HCT116 (cell line): ENCODE data around the gene IMPG2. TPM values are rescaled to one million over a fixed set of nuclear protein-coding genes. Genes with fewer than 3 reads are reported as not detected.

ENCODE experiments used
- ATAC-seq: fragments of 200-7000 bp; cut with Tn5 transposase; 2 replicates; pipeline ENCODE4 v1.9.1; 2020; ENCODE audit warnings: mild to moderate bottlenecking, moderate library complexity
- BruUV-seq: library from RNA; stranded (reverse); fragments of 400-500 nt; replicated peaks from 2 replicates; lab custom pipeline; 2021; lab: Mats Ljungman, UMichigan
- CTCF ChIA-PET: fragments of 300-600 bp; sonication (Branson Sonifier 250); formaldehyde crosslinking; loops from one replicate; lab custom pipeline; 2021; ENCODE audit warnings: antibody characterized with exemption; lab: Charles Lee
- POLR2A ChIA-PET: fragments of 300-600, 350-600 bp; sonication (Branson Sonifier 250); formaldehyde crosslinking; loops from one replicate; lab custom pipeline; 2021; ENCODE audit warnings: antibody characterized with exemption; lab: Charles Lee
- RAD21 ChIA-PET, 2 experiments: fragments of 300-600 bp; sonication (Branson Sonifier 250); formaldehyde crosslinking; loops; one replicate each; lab custom pipeline; 2023; ENCODE audit warnings: low total read pairs in 2 of 2; ENCODE audit not compliant: uncharacterized antibody in 2 of 2, unreplicated experiment in 2 of 2, low non-redundant PET in 1 of 2; lab: Charles Lee
- DNase-seq: peaks from one replicate; pipeline ENCODE4 v3.0.0-alpha.2; 2010; ENCODE audit warnings: low read depth, low spot score
- H2AFZ ChIP-seq: fragments of 200-600 bp; shearing (Covaris generic), sonication (generic); 2 replicates; pipeline ENCODE4 v1.6.1; 2017; ENCODE audit warnings: low read depth, mixed run types, mixed read lengths, antibody characterized with exemption, low read length; ENCODE audit not compliant: poor library complexity, severe bottlenecking
- H3K27ac ChIP-seq: 2 replicates; pipeline ENCODE4 v1.5.1; 2012; ENCODE audit warnings: low read depth, low read length
- H3K27me3 ChIP-seq: fragments of 200-600 bp; sonication (generic); 2 replicates; pipeline ENCODE4 v1.6.1; 2016; ENCODE audit warnings: mixed run types, low read length, mixed read lengths; ENCODE audit not compliant: insufficient read depth
- H3K36me3 ChIP-seq, 2 experiments: fragments of 200-500 bp in 1 of 2; fragments of 200-600 bp in 1 of 2; sonication (Bioruptor generic) in 1 of 2; sonication (generic) in 1 of 2; 2 replicates each; pipeline versions ENCODE4 v1.5.1 to v1.6.1; 2014 to 2016; ENCODE audit warnings: low read length in 2 of 2, inconsistent platforms in 1 of 2, mixed read lengths in 1 of 2, mixed run types in 1 of 2; ENCODE audit not compliant: insufficient read depth in 2 of 2, control insufficient read depth in 1 of 2
- H3K4me1 ChIP-seq, 2 experiments: fragments of 200-600 bp in 1 of 2; sonication (generic) in 1 of 2; 2 replicates each; pipeline versions ENCODE4 v1.5.1 to v1.6.1; 2012 to 2017; ENCODE audit warnings: low read length in 2 of 2, inconsistent platforms in 1 of 2, mild to moderate bottlenecking in 1 of 2, mixed read lengths in 1 of 2, mixed run types in 1 of 2, moderate library complexity in 1 of 2; ENCODE audit not compliant: insufficient read depth in 2 of 2, control insufficient read depth in 1 of 2
- H3K4me2 ChIP-seq: fragments of 200-600 bp; sonication (generic); 2 replicates; pipeline ENCODE4 v1.6.1; 2017; ENCODE audit warnings: mixed run types, low read length, mixed read lengths
- H3K4me3 ChIP-seq, 2 experiments: fragments of 200-600 bp in 1 of 2; sonication (generic) in 1 of 2; replicated peaks in 1 of 2; 2 replicates each; pipeline ENCODE4 v1.5.1; 2011 to 2016; ENCODE audit warnings: low read length in 2 of 2, control low read depth in 1 of 2, low read depth in 1 of 2, mild to moderate bottlenecking in 1 of 2, mixed read lengths in 1 of 2, mixed run types in 1 of 2
- H3K79me2 ChIP-seq: fragments of 200-600 bp; sonication (generic); 2 replicates; pipeline ENCODE4 v1.6.1; 2017; ENCODE audit warnings: mild to moderate bottlenecking, mixed run types, low read length, moderate library complexity, mixed read lengths; ENCODE audit not compliant: insufficient read depth
- H3K9ac ChIP-seq: fragments of 200-600 bp; sonication (generic); 2 replicates; pipeline ENCODE4 v1.6.1; 2016; ENCODE audit warnings: low read length, mixed read lengths
- H3K9me2 ChIP-seq: fragments of 200-600 bp; sonication (generic), shearing (Covaris generic); 2 replicates; pipeline ENCODE4 v1.6.1; 2017; ENCODE audit warnings: mixed run types, mild to moderate bottlenecking, moderate library complexity; ENCODE audit not compliant: insufficient read depth
- H3K9me3 ChIP-seq, 2 experiments: fragments of 200-500 bp in 1 of 2; fragments of 200-600 bp in 1 of 2; sonication (Bioruptor generic) in 1 of 2; sonication (generic) in 1 of 2; 2 replicates each; pipeline ENCODE4 v1.6.1; 2014 to 2017; ENCODE audit warnings: low read length in 2 of 2, mixed read lengths in 2 of 2, inconsistent platforms in 1 of 2, low read depth in 1 of 2, mild to moderate bottlenecking in 1 of 2, mixed run types in 1 of 2, moderate library complexity in 1 of 2; ENCODE audit not compliant: control insufficient read depth in 1 of 2, insufficient read depth in 1 of 2
- H4K20me1 ChIP-seq: fragments of 200-600 bp; sonication (generic), shearing (Covaris generic); 2 replicates; pipeline ENCODE4 v1.6.1; 2017; ENCODE audit warnings: mixed run types, mild to moderate bottlenecking, moderate library complexity; ENCODE audit not compliant: insufficient read depth
- CEBPB ChIP-seq: IDR thresholded peaks from 2 replicates; pipeline ENCODE4 v1.6.1; 2012; ENCODE audit warnings: low read depth
- CTCF ChIP-seq, 3 experiments: fragments of 200-600 bp in 1 of 3; sonication (generic) in 1 of 3; IDR thresholded peaks in 2 of 3; conservative IDR thresholded peaks in 1 of 3; 2 replicates each; pipeline ENCODE4 v1.5.1; 2012 to 2017; ENCODE audit warnings: low read depth in 2 of 3, low read length in 2 of 3, antibody characterized with exemption in 1 of 3, borderline replicate concordance in 1 of 3, control low read depth in 1 of 3, mild to moderate bottlenecking in 1 of 3, mixed read lengths in 1 of 3, mixed run types in 1 of 3, moderate library complexity in 1 of 3; ENCODE audit not compliant: insufficient read depth in 1 of 3
- EGR1 ChIP-seq: IDR thresholded peaks from 2 replicates; pipeline ENCODE4 v1.6.1; 2012; ENCODE audit warnings: low read depth
- ELF1 ChIP-seq: IDR thresholded peaks from 2 replicates; pipeline ENCODE4 v1.6.1; 2012; ENCODE audit warnings: low read depth, borderline replicate concordance
- EZH2 ChIP-seq: fragments of 200-600 bp; sonication (generic); IDR thresholded peaks from 2 replicates; pipeline ENCODE4 v1.6.1; 2017; ENCODE audit warnings: antibody characterized with exemption, mixed run types
- EZH2phosphoT487 ChIP-seq: fragments of 200-600 bp; IDR thresholded peaks from 2 replicates; pipeline ENCODE4 v1.6.1; 2018; ENCODE audit warnings: antibody characterized with exemption, borderline replicate concordance
- JUND ChIP-seq: IDR thresholded peaks from 2 replicates; pipeline ENCODE4 v1.6.1; 2012
- POLR2A ChIP-seq: IDR thresholded peaks from 2 replicates; pipeline ENCODE4 v1.7.0; 2011; ENCODE audit warnings: borderline replicate concordance; ENCODE audit not compliant: insufficient read depth, insufficient read length; ENCODE audit errors: extremely low read depth
- POLR2AphosphoS5 ChIP-seq: IDR thresholded peaks from 2 replicates; pipeline ENCODE4 v1.6.1; 2011; ENCODE audit warnings: mild to moderate bottlenecking, low read depth, low read length, moderate library complexity
- RAD21 ChIP-seq: IDR thresholded peaks from 2 replicates; pipeline ENCODE4 v1.6.1; 2012; ENCODE audit warnings: low read depth, mild to moderate bottlenecking
- SP1 ChIP-seq: IDR thresholded peaks from 2 replicates; pipeline ENCODE4 v1.6.1; 2012; ENCODE audit warnings: low read depth
- TCF7L2 ChIP-seq: IDR thresholded peaks from 2 replicates; pipeline ENCODE4 v1.7.0; 2011; ENCODE audit warnings: borderline replicate concordance, inconsistent platforms; ENCODE audit not compliant: insufficient read depth, insufficient read length; ENCODE audit errors: extremely low read depth
- YY1 ChIP-seq: IDR thresholded peaks from 2 replicates; pipeline ENCODE4 v1.6.1; 2011; ENCODE audit warnings: low read length, low read depth, moderate library complexity, mild to moderate bottlenecking; ENCODE audit not compliant: insufficient replicate concordance; ENCODE audit errors: extremely low read depth
- ZBTB33 ChIP-seq: IDR thresholded peaks from 2 replicates; pipeline ENCODE4 v1.6.1; 2011; ENCODE audit warnings: mild to moderate bottlenecking, low read length, moderate library complexity; ENCODE audit not compliant: insufficient replicate concordance; ENCODE audit errors: extremely low read depth
- ZFX ChIP-seq: fragments of 450-650 bp; IDR thresholded peaks from 2 replicates; pipeline ENCODE4 v1.6.1; 2017
- intact Hi-C: fragments of 100-400 bp; cut with micrococcal nuclease; formaldehyde crosslinking; loops from 2 replicates; pipeline ENCODE4 v1.10.0; 2022
- total RNA-seq: library from RNA; stranded (reverse); gene quantifications from one replicate; pipeline ENCODE4 v1.2.1, GENCODE V29; 2021; ENCODE audit not compliant: unreplicated experiment
- TF ChIP-seq, protein P1 (sequence below): IDR thresholded peaks from 2 replicates; pipeline ENCODE4 v1.6.1; 2012; ENCODE audit warnings: low read depth
- TF ChIP-seq, protein P2 (sequence below): IDR thresholded peaks from 2 replicates; pipeline ENCODE4 v1.6.1; 2012

IMPG2 gene
- total RNA-seq, 1 experiment from 2014 or later = 0.20 TPM

DNA sequence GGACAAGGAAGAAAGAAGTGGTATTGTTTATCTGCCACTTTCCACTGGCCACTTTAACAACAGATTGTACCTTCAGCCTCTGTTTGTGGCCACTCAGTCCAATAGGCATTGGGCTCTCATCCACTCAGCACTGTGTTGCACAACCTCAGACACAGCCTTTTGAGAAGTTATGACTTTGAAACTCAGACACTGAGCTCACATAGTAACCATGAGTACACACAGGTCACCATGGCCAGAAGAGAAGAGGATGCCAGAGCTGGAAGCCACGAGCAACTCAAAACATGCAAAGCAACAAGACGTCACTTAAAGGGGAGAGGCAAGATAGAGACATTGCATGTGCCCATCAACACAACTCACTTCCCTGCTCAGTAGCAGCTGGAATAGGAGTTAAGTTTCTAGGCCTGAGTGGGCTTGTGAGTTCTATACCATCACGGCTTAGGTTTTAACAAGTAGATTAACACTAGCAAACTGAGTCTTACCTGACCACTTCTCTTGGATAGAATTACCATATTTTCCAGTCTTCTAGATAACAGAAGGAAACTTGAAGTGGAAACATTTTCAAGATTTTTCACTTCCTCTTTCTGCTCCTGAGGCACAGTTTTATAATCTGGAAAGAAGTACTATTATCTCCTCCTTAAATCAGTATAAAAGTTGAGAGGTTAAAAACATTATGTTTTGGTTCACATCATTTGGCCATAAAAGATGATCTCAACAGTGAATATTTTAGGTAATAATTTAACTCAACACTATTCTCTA, 103.5 kb downstream of the IMPG2 start:
- Histone ChIP-seq H3K9me2 (no peaks in the 10 kb centered on the region), H3K4me2 (no peak overlapping the region), H3K36me3 (no peaks in the 10 kb centered on the region), H3K4me1 (no peaks in the 10 kb centered on the region), H3K9me3 (no peaks in the 10 kb centered on the region; a peak in 2 of 4 replicates), H3K27me3 (no peaks in the 10 kb centered on the region), H3K79me2 (no peaks in the 10 kb centered on the region), H3K9ac (no peak overlapping the region), H2AFZ (no peak overlapping the region), H4K20me1 (no peaks in the 10 kb centered on the region), H3K4me3 (no peak overlapping the region)
- intact Hi-C loops = no loop called here
- no peak for ATAC-seq
- POLR2A ChIA-PET = no interaction called here
- CTCF ChIA-PET = no interaction called here
- BruUV-seq = no TSS peak
- RAD21 ChIA-PET = no interaction called here
- TF ChIP-seq EZH2 (no peak), JUND (no peak), POLR2A (no peak), SP1 (no peak), ZBTB33 (no peak), ELF1 (no peak), CEBPB (no peak), POLR2AphosphoS5 (no peak), EGR1 (no peak), YY1 (no peak), RAD21 (no peak), ZFX (no peak), TCF7L2 (no peak), CTCF (IDR thresholded peaks at IDR 0.05 in 2 of 3, conservative IDR thresholded peaks at IDR 0.05 in 1 of 3; ENCODE audit: borderline replicate concordance in 1 of 3, insufficient read depth in 1 of 3, low read depth in 2 of 3, low read length in 2 of 3) (no peak), EZH2phosphoT487 (no peak)
- TF ChIP-seq, protein P1, sequence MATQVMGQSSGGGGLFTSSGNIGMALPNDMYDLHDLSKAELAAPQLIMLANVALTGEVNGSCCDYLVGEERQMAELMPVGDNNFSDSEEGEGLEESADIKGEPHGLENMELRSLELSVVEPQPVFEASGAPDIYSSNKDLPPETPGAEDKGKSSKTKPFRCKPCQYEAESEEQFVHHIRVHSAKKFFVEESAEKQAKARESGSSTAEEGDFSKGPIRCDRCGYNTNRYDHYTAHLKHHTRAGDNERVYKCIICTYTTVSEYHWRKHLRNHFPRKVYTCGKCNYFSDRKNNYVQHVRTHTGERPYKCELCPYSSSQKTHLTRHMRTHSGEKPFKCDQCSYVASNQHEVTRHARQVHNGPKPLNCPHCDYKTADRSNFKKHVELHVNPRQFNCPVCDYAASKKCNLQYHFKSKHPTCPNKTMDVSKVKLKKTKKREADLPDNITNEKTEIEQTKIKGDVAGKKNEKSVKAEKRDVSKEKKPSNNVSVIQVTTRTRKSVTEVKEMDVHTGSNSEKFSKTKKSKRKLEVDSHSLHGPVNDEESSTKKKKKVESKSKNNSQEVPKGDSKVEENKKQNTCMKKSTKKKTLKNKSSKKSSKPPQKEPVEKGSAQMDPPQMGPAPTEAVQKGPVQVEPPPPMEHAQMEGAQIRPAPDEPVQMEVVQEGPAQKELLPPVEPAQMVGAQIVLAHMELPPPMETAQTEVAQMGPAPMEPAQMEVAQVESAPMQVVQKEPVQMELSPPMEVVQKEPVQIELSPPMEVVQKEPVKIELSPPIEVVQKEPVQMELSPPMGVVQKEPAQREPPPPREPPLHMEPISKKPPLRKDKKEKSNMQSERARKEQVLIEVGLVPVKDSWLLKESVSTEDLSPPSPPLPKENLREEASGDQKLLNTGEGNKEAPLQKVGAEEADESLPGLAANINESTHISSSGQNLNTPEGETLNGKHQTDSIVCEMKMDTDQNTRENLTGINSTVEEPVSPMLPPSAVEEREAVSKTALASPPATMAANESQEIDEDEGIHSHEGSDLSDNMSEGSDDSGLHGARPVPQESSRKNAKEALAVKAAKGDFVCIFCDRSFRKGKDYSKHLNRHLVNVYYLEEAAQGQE = no peak
- TF ChIP-seq, protein P2, sequence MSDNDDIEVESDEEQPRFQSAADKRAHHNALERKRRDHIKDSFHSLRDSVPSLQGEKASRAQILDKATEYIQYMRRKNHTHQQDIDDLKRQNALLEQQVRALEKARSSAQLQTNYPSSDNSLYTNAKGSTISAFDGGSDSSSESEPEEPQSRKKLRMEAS = no peak
- TF ChIP-seq, all 23 proteins: peak for 0
- DNase-seq = no peak
- H3K27ac ChIP-seq = no peak overlapping the region
